GM19023 (cell line): ENCODE data around the gene SSC5D.

Experiments used
- ATAC-seq: cut with Tn5 transposase; IDR thresholded peaks from one replicate; pipeline ENCODE4 v1.9.1; 2021; ENCODE audit warnings: mild to moderate bottlenecking, moderate library complexity; ENCODE audit not compliant: unreplicated experiment

The SSC5D gene

GRCh38 chr19:55552620-55553019 is 64.4 kb downstream of the SSC5D start:
- no peak for ATAC-seq

DNA sequence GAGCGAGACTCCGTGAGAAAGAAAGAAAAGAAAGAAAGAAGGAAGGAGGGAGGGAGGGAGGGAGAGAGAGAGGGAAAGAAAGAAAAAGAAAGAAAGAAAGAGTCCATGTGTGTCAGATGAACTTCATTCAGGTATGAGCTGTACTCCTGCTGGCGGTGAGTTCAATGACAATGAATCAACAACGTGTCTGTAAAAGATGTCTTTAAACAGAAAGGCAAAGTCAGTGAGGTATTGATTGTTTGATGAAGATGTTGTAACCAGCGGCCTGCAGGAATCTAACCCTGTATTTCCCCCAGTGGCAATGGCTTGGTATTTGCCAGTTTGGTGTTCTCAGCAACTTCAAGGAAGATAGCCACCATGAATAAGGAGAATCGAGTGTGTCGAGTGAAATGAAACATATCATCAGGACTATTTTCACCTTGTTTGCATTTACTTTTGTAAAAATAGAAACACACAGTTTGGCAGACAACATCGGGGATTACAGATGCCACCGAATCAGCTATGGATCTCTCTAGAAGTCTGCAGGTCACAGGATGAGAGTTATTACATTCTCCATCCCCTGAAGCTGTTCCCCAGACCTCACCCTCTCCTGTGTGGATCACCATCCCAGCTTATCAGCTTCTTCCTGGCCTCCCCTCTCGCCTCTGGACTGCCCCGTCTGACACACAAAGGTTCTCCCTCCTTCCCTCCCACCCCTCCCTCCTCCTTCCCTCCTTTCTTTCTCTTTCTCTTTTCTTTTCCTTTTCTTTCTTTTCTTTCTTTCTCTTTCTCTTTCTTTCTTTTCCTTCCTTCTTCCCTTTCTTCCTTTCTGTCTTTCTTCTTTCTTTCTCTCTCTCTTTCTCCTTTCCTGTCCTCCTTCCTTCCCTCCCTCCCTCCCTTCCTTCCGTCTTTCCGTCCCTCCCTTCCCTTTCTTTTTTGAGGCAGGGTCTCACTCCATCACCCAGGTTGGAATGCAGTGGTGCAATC is 65.3 kb downstream of the SSC5D start:
- no peak for ATAC-seq

GRCh38 chr19:55554302-55554701 is 66.1 kb downstream of the SSC5D start:
- ATAC-seq = no peak

GRCh38 chr19:55554741-55555152 is 66.5 kb downstream of the SSC5D start:
- no peak for ATAC-seq

DNA sequence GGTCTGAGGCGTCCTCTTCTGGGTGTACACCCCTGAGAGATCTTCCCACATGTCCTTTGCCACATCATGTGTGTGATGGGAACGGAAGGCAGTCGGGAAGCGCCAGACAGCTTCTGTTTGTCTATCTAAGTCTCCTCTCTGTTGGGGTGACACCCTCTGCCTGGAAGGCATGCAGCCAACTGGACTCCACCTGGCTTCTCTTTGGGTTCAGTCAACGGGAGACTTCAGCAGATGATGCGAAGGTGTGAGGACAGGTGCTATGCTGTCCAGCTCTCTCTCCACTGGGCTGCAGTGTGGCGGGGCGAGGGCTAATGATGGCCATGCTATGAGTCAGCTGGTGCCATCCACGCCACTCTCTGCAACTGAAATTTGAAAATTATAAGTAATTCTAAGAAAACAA is 71.4 kb downstream of the SSC5D start:
- ATAC-seq = no peak

GRCh38 chr19:55563261-55563690 is 75.0 kb downstream of the SSC5D start:
- ATAC-seq = no peak

GRCh38 chr19:55566823-55567222 is 78.6 kb downstream of the SSC5D start:
- no peak for ATAC-seq

DNA sequence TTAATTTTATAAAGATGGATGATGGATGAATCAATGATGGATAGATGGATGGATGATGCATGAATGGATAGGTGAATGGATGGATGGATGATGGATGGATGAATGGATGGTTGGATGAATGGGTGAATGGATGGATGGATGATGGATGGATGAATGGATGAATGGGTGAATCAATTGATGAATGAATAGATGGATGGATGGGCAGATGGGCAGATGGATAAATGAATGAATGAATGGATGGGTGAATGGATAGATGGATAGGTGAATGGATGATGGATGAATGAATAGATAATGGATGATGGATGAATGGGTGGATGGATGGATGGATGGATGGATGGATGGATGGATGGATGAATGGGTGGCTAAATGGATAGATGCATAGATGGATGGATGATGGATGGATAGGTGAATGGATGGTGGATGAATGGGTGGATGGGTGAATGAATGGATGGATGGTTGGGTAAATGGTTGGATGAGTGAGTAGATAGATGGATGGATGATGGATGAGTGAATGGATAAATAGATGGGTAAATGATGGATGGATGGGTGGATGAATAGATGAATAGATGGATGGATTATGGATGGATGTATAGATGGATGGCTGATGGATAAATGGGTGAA is 79.6 kb downstream of the SSC5D start:
- no peak for ATAC-seq
